GM19023 (cell line): ENCODE measurements around the gene XYLT1.
"Not testable (repeated sequence)": the region's sequence is repeated elsewhere in the genome, so short reads cannot be mapped to it uniquely, and the experiment has no call there.

Experiments
- ATAC-seq: cut with Tn5 transposase; IDR thresholded peaks from one replicate; pipeline ENCODE4 v1.9.1; 2021; ENCODE audit warnings: mild to moderate bottlenecking, moderate library complexity; ENCODE audit not compliant: unreplicated experiment

Gene XYLT1

DNA sequence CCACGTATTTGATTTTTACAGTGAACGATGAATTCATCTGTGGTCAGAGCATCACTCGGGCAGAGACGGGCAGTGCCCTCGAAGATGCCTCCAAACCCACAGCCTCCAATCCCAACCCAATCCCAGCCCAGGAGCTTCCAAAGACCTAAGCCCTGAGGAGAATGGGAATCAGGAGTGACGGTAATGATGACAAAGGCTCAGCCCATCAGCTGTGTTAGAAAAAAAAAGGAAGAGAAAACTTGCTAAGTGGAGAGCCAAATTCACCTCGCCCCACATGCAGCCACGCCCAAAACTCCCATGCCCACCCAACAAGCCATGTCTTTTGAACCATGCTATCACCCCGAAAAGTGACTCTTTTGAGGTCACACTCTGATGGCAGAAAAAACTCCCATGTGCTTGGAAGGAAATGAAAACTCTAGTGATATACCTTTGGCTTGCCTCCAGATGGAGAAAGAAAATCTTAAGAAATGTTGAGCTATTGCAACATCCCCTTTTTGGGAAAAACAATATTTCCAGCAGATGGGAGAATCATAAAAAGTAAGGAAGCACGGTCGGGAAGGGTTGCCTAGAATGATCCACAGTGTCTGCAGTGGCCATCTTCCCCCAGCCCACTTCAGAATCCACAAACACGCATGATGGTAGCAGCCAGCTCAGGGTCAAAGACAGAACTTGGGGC, 37.7 kb downstream of the XYLT1 start:
- ATAC-seq = no peak

DNA sequence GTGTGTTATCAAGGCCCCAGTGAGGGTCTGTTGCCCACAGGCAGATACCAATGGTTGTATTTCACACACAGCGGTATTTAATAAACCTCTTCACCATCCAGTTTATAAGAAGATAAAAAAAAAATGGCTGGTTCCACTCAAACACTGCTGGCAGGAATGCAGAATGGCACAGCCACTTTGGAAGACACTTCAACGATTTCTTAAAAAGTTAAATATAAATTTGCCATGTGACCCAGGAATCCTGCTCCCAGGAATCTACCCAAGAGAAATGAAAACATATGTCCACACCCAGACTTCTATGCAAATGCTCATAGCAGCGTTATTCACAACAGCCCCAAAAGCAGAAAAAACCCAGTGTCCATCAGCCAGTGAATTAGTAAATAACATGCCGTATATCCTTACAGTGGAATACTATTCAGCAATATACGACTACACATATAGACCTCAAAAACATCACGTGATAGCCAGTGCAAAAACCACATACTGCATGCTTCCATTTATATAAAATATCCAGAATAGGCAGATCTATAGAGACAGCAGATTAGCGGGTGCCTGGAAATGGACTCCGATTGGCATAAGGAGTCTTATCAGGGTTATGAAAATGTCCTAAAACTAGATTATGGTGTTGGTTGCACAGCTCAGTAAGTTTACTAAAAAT, 38.7 kb downstream of the XYLT1 start:
- no peak for ATAC-seq

DNA sequence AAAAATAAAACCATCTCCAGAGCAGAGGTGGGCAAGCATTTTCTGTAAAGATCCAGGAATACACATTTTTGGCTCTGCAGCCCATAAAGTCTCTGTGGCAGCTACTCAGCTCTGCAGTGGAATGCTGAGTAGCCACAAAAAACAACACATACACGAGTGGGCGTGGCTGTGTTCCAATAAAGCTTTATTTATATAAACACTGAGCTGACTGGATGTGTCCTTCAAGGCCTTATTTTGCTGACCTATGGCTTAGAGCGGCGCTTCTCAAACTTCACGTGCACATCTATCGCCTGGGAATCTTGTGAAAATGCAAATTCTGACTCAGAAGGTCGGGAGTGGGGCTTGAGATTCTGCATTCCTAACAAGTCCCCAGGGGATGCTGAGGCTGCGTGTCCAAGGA, 39.7 kb downstream of the XYLT1 start:
- no peak for ATAC-seq

DNA sequence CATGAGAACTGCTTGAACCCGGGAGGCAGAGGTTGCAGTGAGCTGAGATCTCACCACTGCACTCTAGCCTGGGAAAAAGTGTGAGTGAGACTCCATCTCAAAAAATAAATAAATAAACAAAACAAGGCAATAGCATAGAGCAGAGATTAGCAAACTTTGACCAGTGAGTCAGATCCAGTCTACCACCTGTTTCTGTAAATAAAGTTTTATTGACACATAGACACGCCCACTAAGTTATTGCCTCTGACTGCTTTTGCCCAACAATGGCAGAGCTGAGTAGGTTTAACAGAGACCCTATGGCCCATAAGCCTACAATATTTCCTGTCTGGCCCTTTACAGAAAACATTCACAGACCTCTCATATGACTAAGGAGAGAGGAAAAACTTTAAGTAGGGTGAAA, 44.3 kb downstream of the XYLT1 start:
- ATAC-seq = no peak

DNA sequence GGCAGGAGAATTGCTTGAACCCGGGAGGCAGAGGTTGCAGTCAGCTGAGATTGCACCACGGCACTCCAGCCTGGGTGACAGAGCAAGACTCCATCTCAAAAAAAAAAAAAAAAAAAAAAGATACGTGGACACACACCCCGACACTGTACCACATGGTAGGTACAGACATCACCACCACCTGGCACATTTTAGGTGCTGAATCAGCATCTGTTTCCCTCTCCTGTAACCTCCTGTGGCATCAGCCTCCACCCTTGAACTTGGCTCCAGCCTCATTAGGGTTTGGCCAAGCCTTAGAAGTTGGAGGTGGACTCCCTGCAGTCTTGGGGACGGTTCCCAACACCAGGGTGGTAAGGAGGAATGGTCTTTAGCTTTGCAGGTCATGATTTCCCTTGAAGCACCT, 46.0 kb downstream of the XYLT1 start:
- no peak for ATAC-seq

DNA sequence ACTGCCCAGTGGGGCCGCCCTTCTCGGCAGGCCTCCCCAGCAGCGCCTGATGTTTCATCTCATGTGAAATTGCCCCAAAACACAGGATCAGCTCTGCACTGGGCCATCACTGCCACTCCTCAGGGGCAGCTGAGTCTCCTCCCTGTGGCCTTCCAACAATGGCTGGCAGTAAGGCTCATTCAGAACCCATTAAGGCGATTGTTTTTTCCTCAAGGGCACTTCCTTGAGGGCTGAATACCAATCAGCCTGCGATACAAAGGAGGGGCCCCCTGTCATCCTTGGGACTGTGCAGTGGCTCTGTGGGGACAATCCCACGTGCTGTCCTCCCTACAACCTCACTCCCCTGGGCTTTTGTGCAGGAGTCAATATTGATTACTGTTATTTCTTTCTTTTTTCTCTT, 47.5 kb downstream of the XYLT1 start:
- ATAC-seq = no peak

DNA sequence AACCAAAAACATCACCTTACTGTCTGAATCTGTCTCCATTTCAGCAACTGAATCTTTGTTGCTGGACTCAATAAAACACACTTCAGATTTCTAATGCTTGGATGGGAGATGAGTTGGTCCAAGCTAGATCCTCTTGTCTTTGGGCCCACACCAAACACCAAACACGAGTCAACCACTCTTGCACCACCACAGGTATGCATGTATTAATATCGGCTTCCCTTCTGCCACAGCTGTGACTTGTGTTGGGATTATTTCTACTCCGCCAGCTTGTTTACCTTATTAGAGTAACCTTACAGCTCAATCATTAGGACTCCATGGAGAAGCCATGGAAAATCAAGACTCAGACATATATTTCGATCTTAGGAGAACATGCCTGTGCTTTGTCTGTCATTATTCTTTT, 49.9 kb downstream of the XYLT1 start:
- no peak for ATAC-seq

DNA sequence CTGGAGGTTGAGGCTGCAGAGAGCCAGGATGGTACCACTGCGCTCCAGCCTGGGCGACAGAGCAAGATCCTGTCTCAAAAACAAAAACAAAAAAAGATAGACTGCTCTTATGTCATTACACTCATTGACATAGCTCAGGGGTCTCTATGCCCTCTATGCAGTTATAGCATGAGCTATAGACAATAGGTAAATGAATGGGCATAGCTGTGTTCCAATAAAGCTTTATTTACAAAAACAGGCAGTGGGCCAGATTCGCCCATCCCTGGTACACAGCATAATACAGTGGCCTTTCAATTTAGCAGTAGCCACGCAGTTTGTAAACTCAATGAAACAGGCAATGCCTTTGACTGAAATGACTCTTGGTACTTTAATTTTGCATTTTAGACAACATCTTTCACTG, 51.5 kb downstream of the XYLT1 start:
- no peak for ATAC-seq

DNA sequence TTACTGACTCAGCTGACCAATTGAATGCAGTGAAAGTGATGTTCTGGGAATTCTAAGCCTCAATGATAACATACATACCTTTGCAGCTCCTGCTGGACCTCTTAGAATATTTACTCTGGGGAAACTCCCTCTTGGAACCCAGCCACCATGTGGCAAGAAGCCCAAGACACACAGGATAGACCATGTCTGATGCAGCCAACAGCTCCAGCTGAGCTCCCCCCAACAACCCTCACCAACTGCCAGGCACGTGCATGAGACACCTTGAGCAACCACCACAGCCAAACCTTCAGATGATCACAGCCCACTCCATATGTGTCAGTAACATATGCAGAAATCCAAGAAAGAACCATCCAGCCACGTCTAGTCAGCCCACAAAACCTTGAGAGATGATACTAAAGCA, 53.0 kb downstream of the XYLT1 start:
- ATAC-seq = no peak

DNA sequence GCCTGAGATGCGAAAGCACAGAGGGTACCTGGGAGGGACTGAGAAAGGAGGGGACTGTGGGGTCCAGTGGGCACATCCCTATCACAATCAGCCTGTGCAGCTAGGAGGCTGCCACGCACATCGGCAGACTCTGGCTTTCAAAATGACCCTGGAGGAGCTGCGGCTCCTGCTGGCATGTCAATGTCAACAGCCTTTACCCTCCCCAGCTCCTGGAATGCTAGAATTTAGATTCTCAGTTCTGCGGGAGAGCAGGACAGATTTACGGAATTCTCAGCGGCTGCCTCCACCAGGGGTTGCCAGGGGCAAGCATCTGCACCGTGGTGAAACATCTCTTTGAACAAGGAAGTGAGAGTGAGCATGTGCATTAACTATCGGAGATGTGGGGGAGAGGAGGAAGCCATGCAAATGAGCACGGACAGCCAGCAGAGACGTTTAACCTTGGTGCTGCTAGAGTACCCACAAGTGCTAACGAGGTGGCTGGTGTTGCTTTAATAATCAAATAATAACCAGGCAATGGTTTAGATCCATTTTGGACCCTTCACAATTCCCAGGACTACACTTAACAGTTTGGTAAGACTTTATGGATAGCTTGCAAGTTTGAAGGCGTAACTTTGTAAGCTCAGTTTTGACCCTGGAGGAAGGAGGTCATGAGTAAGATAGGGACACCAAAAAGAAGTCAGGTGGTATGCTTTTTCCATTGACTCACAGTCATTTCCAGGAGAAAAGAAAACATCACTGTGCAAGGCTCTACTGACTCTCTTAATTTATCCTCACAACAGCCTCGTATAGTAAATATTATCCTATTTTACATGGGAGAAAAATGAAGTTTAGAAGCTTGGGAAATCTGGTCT, 54.1 kb downstream of the XYLT1 start:
- ATAC-seq = peak; percentile 96

DNA sequence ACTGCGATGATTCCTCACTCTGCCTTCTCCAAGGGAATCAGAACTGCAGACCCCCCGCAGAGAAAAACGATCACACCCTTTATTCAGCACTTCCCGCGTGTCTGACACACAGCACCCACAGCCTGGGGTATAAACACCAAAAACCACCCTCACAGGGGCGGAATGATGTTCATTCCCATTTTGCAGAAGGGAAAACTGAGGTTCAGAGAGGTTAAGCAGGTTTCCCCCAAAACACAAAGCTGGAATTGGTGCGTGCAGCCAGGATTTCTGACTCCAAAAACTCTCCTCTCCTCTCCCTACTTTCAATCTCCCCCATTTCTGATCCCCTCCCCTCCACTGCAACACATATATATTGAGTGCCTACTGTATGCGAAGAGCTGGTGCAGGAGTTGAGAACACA, 55.8 kb downstream of the XYLT1 start:
- no peak for ATAC-seq

DNA sequence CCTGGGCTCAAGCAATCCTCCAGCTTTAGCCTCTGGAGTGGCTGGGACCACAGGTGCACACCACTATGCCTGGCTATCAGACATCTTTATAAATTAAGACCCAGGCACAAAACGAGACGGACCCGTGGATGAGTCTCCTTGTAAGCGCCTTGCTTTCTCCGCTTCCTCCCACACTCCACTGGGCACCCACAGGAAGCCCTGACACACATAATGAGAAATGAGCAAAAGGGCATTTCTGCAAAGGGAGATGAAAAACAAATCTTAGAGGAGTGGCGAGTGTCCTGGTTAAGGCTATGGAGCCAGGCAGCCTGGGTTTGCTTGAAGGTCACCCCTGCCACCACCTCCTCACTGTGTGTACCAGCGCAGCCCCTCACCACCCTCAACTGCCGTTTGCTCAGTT, 56.3 kb downstream of the XYLT1 start:
- no peak for ATAC-seq

DNA sequence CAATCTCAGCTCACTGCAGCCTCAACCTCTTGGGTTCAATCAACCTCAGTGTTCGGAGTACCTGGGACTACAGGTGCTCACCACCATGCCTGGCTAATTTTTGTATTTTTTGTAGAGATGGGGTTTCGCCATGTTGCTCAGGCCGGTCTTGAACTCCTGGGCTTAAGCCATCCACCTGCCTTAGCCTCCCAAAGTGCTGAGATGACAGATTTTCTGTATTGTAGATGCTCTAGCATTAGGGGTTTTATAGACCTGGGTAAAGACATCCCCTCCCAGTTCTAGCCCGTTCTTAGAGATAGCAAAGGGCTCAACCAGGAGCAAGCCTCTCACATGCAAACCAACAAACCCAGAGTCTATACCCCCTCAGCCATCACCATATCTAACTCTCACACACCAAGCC, 57.3 kb downstream of the XYLT1 start:
- no peak for ATAC-seq

DNA sequence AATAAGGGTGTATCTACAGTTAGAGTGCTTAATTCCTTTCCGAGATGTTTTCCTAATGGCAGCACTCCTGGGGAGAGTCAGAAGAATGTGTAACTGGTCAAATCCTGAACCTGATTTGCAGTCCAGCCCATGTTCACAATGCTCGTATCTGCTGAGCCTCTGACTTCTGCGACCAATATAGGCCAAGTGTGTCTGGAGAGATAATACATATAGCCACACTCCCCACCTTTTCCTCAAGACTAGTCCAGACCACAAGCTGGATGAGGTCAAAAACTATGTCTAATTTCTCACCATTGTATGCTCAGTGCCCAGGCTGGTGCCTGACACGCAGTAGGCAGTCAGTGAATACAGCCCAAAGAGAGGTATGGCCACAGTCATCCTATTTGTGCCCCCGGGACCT, 58.0 kb downstream of the XYLT1 start:
- ATAC-seq = no peak

DNA sequence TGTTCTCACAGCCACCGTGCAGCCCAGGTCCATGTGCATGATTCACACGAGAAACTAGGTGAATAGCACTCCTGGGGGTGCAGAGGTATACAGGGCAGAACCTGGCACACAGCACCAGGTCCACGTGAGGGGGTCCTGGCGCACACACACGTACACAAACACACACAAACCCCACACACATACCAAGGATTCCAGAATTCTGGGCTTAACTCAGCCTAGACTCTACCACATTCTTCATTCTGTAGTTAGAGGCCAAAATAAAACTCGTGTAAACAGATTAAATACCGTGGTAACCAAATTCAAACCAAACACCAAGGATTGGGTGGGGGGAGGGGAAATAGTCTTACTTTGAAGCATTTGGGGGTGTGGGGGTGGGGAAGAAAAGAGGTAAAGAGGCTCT, 58.5 kb downstream of the XYLT1 start:
- ATAC-seq = no peak

DNA sequence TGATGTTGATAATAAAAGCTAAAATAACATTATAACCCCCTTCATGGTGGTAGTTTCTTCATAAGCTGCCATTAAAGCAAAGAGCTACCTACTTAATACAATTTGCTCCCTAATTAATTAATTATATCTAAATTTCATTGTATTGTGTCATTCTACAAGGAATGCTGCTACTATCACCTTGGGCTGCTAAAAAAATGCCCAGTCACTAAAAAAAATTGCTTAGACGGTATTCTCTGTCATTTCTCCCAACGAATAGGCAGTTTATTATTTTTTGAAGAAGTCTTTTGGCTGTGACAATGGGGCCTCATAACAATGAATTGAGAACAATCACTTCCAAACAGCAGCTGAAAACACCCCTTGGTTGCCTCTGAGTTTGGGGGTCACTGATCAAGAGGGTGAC, 59.5 kb downstream of the XYLT1 start:
- ATAC-seq = no peak

DNA sequence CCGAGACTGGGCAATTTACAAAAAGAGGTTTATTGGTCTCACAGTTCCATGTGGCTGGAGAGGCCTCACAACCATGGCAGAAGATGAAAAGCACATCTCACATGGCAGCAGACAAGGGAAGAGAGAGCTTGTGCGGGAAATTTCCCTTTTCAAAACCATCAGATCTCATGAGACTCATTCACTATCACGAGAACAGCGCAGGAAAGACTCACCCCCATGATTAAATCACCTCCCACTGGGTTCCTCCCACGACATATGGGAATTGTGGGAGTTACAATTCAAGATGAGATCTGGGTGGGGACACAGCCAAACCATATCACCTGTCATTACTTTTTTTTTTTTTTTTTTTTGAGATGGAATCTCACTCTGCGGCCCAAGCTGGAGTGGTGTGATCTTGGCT, 60.4 kb downstream of the XYLT1 start:
- ATAC-seq = not testable (repeated sequence)

DNA sequence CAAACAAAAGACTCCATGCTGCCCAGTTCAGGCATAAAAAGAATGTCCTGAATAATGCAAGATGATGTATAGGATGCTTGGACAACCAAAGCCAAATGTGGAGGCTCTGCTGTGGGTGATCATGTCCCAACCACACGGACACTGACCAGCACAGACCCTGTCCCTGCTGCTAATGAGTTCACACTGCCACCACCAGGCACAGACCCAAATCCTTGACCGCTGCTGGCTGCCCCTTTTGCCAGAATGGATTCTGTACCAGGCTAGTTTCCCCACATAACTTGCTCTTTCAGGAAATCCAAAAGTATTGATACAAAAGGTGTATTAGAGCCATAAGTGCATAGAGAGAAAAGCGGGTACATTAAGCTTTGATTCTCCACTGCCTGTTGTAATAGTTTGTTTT, 60.9 kb downstream of the XYLT1 start:
- no peak for ATAC-seq

DNA sequence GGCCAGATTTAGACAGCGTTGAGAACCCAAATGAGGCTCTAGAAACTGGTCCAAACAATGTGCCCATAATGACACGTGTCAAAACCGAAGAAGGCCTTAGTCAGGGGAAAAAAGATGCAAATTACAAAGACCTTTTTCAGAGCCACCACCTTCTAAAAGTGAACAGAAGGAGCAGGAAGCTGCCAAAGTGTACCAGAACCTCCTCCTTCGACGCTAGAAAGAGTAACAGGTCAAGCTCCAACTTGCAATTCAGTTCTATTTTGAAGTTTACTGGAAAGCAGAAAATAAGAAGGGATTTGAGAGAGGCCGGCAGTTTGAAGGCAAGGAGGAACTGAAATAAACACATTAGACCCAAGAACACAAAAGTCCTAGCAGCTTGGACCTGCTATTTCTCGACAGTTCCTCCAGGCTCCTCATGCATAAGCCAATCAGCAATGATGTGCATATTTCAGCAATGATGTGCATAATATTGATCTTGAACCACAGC, 61.8 kb downstream of the XYLT1 start:
- peak; percentile 65 for ATAC-seq

DNA sequence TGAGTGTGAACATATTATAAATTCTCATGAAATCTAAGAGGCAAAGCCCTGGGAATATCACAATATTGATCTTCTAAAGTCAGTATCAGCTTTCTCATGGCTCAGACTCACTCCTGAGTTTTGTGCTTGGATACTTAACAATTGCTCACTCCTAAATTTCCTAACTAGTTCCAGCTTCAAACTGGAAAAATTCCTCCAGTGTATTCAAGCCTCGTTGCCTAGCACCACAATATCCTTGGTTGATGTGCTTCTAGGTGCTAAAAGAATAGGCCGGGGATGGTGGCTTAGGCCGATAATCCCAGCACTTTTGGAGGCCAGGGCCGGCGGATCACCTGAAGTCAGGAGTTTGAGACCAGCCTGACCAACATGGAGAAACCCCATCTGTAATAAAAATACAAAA, 62.5 kb downstream of the XYLT1 start:
- no peak for ATAC-seq

DNA sequence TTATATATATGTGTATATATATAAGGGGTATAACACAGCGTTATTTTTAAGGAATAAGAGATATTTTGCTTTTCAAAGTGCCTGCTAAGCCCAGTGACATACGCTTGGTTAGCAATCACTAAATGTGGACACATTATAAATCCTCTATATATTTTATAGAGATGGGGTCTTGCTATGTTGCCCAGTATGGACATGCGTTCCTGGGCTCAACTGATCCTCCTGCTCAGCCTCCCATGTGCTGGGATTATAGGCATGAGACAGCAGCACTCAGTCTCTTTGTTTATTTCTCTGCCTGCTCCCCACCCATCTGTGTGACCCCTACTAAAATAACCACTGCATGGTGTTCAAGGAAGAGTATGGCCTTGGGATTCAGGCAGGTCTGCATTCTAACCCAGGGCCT, 63.4 kb downstream of the XYLT1 start:
- ATAC-seq = no peak
